CD14-positive monocyte (primary cell): ENCODE measurements around the gene VSTM2B. TPM values are rescaled to one million over a fixed set of nuclear protein-coding genes. Genes with fewer than 3 reads are reported as not detected.

Experiments
- DNase-seq, 3 donors: peaks; one replicate each; pipeline ENCODE4 v3.0.0-alpha.2; 2011 to 2022
- H2AFZ ChIP-seq: 2 replicates; pipeline ENCODE4 v1.6.0; 2012; ENCODE audit warnings: mild to moderate bottlenecking, low read depth, low read length, inconsistent platforms; ENCODE audit not compliant: insufficient read depth, poor library complexity, severe bottlenecking
- H3K27ac ChIP-seq, 2 donors: 1 replicate in 1 of 2; 2 replicates in 1 of 2; pipeline ENCODE4 v1.5.1; 2012 to 2013; ENCODE audit warnings: low read length in 2 of 2, control low read depth in 1 of 2, inconsistent platforms in 1 of 2, low read depth in 1 of 2, mild to moderate bottlenecking in 1 of 2
- H3K27me3 ChIP-seq, 2 donors: one replicate each; pipeline versions ENCODE4 v1.6.0 to v1.6.1; 2011 to 2013; ENCODE audit warnings: low read length in 2 of 2; ENCODE audit not compliant: control insufficient read depth in 2 of 2, insufficient read depth in 2 of 2
- H3K36me3 ChIP-seq, 2 donors: replicated peaks in 1 of 2; 1 replicate in 1 of 2; 2 replicates in 1 of 2; pipeline versions ENCODE4 v1.5.1 to v1.6.1; 2012 to 2013; ENCODE audit warnings: low read length in 2 of 2, control low read depth in 1 of 2, inconsistent platforms in 1 of 2, mild to moderate bottlenecking in 1 of 2; ENCODE audit not compliant: insufficient read depth in 2 of 2, control insufficient read depth in 1 of 2
- H3K4me1 ChIP-seq, 2 donors: 1 replicate in 1 of 2; 2 replicates in 1 of 2; pipeline versions ENCODE4 v1.5.1 to v1.6.1; 2012 to 2013; ENCODE audit warnings: low read length in 2 of 2, control low read depth in 1 of 2, inconsistent platforms in 1 of 2, mild to moderate bottlenecking in 1 of 2, moderate library complexity in 1 of 2; ENCODE audit not compliant: insufficient read depth in 2 of 2, control insufficient read depth in 1 of 2
- H3K4me2 ChIP-seq: replicated peaks from 2 replicates; pipeline ENCODE3; 2012; ENCODE audit warnings: low read length, moderate library complexity, mild to moderate bottlenecking; ENCODE audit not compliant: poor library complexity, severe bottlenecking; ENCODE audit errors: extremely low read depth
- H3K4me3 ChIP-seq, 3 experiments: fragments of 200-600 bp in 1 of 3; sonication (generic) in 1 of 3; replicated peaks in 1 of 3; 1 replicate in 2 of 3; 2 replicates in 1 of 3; pipeline ENCODE4 v1.5.1; 2011 to 2013; ENCODE audit warnings: low read length in 3 of 3, mild to moderate bottlenecking in 3 of 3, control low read depth in 2 of 3, low read depth in 2 of 3, inconsistent platforms in 1 of 3, moderate library complexity in 1 of 3
- H3K79me2 ChIP-seq: 2 replicates; pipeline ENCODE4 v1.6.0; 2012; ENCODE audit warnings: mild to moderate bottlenecking, control low read depth, inconsistent platforms, low read length, moderate library complexity; ENCODE audit not compliant: insufficient read depth
- H3K9ac ChIP-seq: 2 replicates; pipeline ENCODE4 v1.6.0; 2017; ENCODE audit warnings: low read length, mild to moderate bottlenecking; ENCODE audit not compliant: insufficient read depth, poor library complexity, severe bottlenecking
- H3K9me3 ChIP-seq, 2 donors: replicated peaks in 1 of 2; 1 replicate in 1 of 2; 2 replicates in 1 of 2; pipeline versions ENCODE4 v1.5.1 to v1.6.1; 2012 to 2013; ENCODE audit warnings: low read length in 2 of 2, control low read depth in 1 of 2; ENCODE audit not compliant: control insufficient read depth in 1 of 2, insufficient read depth in 1 of 2
- H4K20me1 ChIP-seq: 2 replicates; pipeline ENCODE4 v1.6.0; 2012; ENCODE audit warnings: mild to moderate bottlenecking, low read length, control low read depth, moderate library complexity; ENCODE audit not compliant: insufficient read depth
- H3K27ac Mint-ChIP-seq, 7 donors: one replicate each; pipeline ENCODE4 v1.8.0; 2020; ENCODE audit warnings: mild to moderate bottlenecking in 7 of 7, mixed read lengths in 7 of 7, moderate library complexity in 6 of 7, inconsistent platforms in 2 of 7
- H3K27me3 Mint-ChIP-seq, 3 donors: one replicate each; pipeline ENCODE4 v1.8.0; 2021 to 2022; ENCODE audit warnings: low read depth in 3 of 3, mild to moderate bottlenecking in 3 of 3, mixed read lengths in 3 of 3, moderate library complexity in 3 of 3, inconsistent platforms in 1 of 3
- H3K36me3 Mint-ChIP-seq, 2 donors: one replicate each; pipeline ENCODE4 v1.8.0; 2020; ENCODE audit warnings: mixed read lengths in 2 of 2, inconsistent platforms in 1 of 2, mild to moderate bottlenecking in 1 of 2
- H3K4me1 Mint-ChIP-seq: one replicate; pipeline ENCODE4 v1.8.0; 2020; ENCODE audit warnings: mild to moderate bottlenecking, mixed read lengths
- H3K4me3 Mint-ChIP-seq, 2 donors: one replicate each; pipeline ENCODE4 v1.8.0; 2020; ENCODE audit warnings: mild to moderate bottlenecking in 2 of 2, mixed read lengths in 2 of 2, moderate library complexity in 1 of 2
- H3K9me3 Mint-ChIP-seq, 7 donors: one replicate each; pipeline ENCODE4 v1.8.0; 2020 to 2022; ENCODE audit warnings: mixed read lengths in 7 of 7, mild to moderate bottlenecking in 6 of 7, moderate library complexity in 6 of 7, inconsistent platforms in 2 of 7
- WGBS: methylation state at CpG from one replicate; pipeline ENCODE4 v1.1.5; 2013; ENCODE audit warnings: missing lambda C conversion rate; ENCODE audit not compliant: insufficient coverage; 5-methylcytosine and 5-hydroxymethylcytosine counted together
- intact Hi-C, 2 donors: fragments of 100-400 bp; cut with micrococcal nuclease; formaldehyde crosslinking; loops; one replicate each; pipeline versions ENCODE4 v1.15.0 to v1.15.1; 2023
- polyA plus RNA-seq, 3 donors: library from polyadenylated mRNA; depleted of rRNA in 1 of 3; unstranded in 2 of 3; stranded (reverse) in 1 of 3; fragments of 300-500 nt in 2 of 3; fragments of >200 nt in 1 of 3; fragmentation: Illumina TruSeq in 2 of 3; gene quantifications; 1 replicate in 2 of 3; 2 replicates in 1 of 3; pipeline ENCODE4 v1.2.3, GENCODE V29; 2012 to 2021
- TF ChIP-seq, protein P1 (sequence below): fragments of 200-600 bp; IDR thresholded peaks from one replicate; pipeline ENCODE4 v1.8.0; 2022; ENCODE audit warnings: antibody characterized with exemption, mild to moderate bottlenecking

Gene VSTM2B
- polyA plus RNA-seq, 3 donors = not detected

DNA sequence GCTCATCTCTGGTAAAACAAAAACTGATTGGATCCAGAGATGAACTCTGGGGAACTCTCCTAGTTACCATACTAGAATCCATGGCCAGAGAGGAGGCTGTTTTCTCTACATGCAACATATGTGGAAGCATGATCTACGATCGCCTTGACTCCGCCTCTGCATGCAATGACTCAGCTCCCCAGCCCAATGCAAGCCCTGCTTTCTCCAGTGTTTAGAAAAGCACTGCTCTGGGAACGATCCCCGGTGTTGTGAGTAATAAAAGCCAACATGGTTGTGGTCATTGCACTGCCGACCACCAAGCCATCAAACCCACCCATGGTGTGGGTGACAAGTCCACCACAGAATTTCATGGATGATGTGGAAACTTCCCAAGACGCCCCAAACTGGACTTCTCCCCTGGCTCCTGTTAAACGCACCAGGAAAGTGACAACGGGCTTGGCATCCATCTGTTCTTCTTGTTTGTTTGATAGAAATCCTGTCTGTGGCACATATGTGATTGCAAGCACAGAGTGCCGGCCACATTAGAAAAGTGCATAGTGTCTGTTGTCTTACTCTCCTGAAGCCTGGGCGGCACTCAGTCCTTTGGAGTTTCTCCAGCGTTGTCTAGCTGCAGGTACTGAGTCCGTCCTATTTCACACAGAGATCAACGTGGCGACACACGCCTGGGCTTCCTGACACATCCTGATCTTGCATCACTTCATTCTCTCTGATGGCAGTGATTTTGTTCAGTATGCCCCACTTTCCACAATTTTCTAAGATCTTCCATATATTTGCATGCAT, 36.4 kb upstream of the VSTM2B start:
- no peak overlapping the region for H3K9ac ChIP-seq
- TF ChIP-seq, protein P1, sequence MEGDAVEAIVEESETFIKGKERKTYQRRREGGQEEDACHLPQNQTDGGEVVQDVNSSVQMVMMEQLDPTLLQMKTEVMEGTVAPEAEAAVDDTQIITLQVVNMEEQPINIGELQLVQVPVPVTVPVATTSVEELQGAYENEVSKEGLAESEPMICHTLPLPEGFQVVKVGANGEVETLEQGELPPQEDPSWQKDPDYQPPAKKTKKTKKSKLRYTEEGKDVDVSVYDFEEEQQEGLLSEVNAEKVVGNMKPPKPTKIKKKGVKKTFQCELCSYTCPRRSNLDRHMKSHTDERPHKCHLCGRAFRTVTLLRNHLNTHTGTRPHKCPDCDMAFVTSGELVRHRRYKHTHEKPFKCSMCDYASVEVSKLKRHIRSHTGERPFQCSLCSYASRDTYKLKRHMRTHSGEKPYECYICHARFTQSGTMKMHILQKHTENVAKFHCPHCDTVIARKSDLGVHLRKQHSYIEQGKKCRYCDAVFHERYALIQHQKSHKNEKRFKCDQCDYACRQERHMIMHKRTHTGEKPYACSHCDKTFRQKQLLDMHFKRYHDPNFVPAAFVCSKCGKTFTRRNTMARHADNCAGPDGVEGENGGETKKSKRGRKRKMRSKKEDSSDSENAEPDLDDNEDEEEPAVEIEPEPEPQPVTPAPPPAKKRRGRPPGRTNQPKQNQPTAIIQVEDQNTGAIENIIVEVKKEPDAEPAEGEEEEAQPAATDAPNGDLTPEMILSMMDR = no peak
- no peak overlapping the region for H3K27ac Mint-ChIP-seq
- peaks cover 0 to 6% (median 2%) of the 10 kb centered on the region in 7 donors for H3K9me3 Mint-ChIP-seq
- H3K9me3 ChIP-seq = peaks cover 0 to 4% of the 10 kb centered on the region in 2 donors
- H3K27me3 ChIP-seq = peaks cover 4% of the 10 kb centered on the region in 2 donors
- no peak overlapping the region for H3K4me3 ChIP-seq
- H3K79me2 ChIP-seq = no peaks in the 10 kb centered on the region
- no peaks in the 10 kb centered on the region for H3K36me3 Mint-ChIP-seq
- no peak for DNase-seq
- H3K4me1 Mint-ChIP-seq = no peaks in the 10 kb centered on the region
- no peaks in the 10 kb centered on the region for H3K36me3 ChIP-seq
- intact Hi-C loops = no loop called here
- no peak overlapping the region for H2AFZ ChIP-seq
- no peaks in the 10 kb centered on the region for H4K20me1 ChIP-seq
- no peak overlapping the region for H3K27ac ChIP-seq
- no peak overlapping the region for H3K4me3 Mint-ChIP-seq
- WGBS = 77% methylated on average over 7 of the region's 16 CpGs
- H3K4me2 ChIP-seq = no peak overlapping the region
- H3K27me3 Mint-ChIP-seq = peaks cover 11 to 22% (median 22%) of the 10 kb centered on the region in 3 donors
- H3K4me1 ChIP-seq = no peaks in the 10 kb centered on the region

GRCh38 chr19:29491491-29491890, 34.3 kb upstream of the VSTM2B start:
- H3K9ac ChIP-seq = no peak overlapping the region

More at GRCh38 chr19:29491491-29491890, 34.3 kb upstream of the VSTM2B start:
- H3K9me3 ChIP-seq = peaks cover 0 to 6% of the 10 kb centered on the region in 2 donors
- Mint-ChIP-seq H3K9me3 (peaks cover 0 to 6% (median 5%) of the 10 kb centered on the region in 7 donors), H3K4me3 (no peak overlapping the region), H3K36me3 (no peaks in the 10 kb centered on the region), H3K27me3 (peaks cover 13 to 22% (median 20%) of the 10 kb centered on the region in 3 donors), H3K27ac (no peak overlapping the region), H3K4me1 (no peaks in the 10 kb centered on the region)
- H3K27me3 ChIP-seq = peaks cover 4% of the 10 kb centered on the region in 2 donors
- H4K20me1 ChIP-seq = no peaks in the 10 kb centered on the region
- no peak overlapping the region for H2AFZ ChIP-seq
- intact Hi-C loops = no loop called here
- 20% methylated on average over 1 of the region's 3 CpGs for WGBS
- DNase-seq = no peak
- no peaks in the 10 kb centered on the region for H3K36me3 ChIP-seq
- H3K4me1 ChIP-seq = no peaks in the 10 kb centered on the region
- TF ChIP-seq, protein P1 = no peak
- no peak overlapping the region for H3K4me3 ChIP-seq
- no peaks in the 10 kb centered on the region for H3K79me2 ChIP-seq
- no peak overlapping the region for H3K27ac ChIP-seq
- no peak overlapping the region for H3K4me2 ChIP-seq
